Activated effector memory CD4-positive, alpha-beta T cell treated with anti-CD3 and anti-CD28 coated beads, Interleukin-2, amount 50 U/mL, for 16 hours (primary cell): Measurements from ENCODE around the gene BARHL1.
A peak's percentile ranks its signal among the peaks of the same experiment; 100 is the strongest.
"Not testable (repeated sequence)": the region's sequence is repeated elsewhere in the genome, so short reads cannot be mapped to it uniquely, and the experiment has no call there.

ENCODE experiments used
- DNase-seq: peaks from one replicate; pipeline ENCODE4 v3.0.0-alpha.2; 2020

The BARHL1 gene

DNA sequence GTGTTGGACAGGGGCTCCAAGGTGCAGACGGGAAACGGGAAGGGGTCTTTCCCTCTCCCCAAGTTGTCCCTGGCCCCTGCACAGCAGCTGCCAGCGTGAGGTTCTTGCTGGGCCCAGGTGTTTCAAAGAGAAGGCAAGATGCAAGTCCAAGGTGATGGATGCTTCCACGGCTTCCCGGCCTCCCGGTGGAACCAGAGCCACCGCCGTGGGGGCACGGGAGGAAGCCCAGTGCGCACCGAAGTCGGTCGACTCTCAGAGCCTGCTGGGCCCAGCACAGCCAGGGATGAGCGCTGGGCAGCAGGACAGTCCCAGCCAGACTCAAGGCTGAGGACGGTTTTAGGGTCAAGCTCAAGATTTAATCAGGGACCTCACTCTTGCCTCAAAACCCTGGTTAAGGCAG lies 25.2 kb upstream of the BARHL1 start:
- no peak for DNase-seq

DNA sequence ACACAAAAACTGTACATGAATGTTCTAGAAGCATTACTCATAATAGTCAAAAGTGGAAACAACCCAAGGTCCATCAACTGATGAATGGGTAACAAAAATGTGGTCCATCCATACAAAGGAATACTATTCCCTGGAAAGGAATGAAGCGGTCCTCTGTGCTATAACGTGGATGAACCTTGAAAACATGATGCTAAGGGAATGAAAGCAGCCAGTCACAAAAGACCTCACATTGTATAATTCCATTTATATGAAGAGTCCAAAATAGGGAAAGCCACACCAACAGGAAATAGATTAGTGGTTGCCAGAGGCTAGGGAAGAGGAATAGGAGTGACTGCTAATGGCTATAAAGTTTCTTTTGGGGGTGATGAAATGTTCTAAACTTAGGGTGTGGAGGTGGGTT lies 22.7 kb upstream of the BARHL1 start:
- DNase-seq = no peak

DNA sequence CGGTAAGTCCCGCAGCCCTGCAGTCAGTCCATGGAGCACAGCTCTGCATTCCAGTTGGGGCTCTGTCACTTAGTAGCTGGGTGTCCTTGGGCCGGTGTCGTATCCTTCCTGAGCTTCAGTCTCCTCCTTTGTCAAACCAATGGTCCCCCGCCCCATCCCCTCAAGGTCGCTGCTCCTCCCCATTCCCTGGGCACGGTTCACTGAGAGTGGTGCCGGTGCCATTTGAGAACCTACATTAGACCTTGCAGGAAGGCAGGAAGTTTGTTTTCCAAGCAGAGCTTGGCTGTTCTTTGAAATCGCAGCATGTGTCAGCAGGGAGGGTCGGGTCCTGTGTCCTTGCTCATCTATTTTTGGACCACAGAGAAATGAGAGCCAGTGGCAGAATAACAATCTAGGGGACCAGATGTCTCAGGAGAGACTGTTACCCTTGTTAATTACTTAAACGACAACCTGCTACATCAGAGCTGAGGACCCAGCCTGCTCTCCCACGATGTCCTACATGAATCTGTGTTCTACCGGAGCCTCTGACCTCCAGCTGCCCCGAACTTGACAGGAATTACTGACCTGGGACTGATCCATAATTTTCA lies 21.7 kb upstream of the BARHL1 start:
- DNase-seq = no peak

DNA sequence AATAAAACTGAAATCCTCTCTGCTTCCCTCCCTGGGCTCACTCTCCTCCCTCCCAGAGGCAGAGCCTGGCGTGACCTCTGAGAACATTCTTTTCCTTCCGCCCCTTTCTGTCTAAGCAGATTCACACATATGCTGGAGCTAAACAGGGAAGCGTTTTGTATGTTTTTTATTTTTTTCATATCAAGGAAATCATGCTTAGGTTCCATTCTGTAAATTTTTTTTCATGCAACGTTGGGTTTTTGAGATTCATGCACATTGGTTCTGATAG lies 20.2 kb upstream of the BARHL1 start:
- DNase-seq = no peak

DNA sequence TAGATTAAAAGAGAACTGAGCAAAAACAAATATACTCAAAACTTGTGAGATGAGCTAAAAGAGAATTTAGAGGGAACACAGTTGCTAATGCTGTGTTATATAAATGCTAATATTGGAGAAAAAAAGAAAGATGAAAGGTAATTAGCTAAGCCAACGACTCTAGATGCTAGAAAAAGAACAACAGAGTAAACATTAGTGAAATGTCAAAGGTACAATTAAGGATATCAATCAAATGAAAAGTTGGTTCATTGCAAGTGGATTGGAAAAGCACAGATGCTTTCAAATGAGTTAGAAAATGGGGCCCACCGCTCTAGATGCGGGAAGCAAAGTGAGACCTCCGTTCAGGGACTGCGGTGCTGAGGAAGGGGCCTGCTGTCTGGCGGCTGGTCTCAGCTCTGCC lies 17.9 kb upstream of the BARHL1 start:
- DNase-seq = no peak

DNA sequence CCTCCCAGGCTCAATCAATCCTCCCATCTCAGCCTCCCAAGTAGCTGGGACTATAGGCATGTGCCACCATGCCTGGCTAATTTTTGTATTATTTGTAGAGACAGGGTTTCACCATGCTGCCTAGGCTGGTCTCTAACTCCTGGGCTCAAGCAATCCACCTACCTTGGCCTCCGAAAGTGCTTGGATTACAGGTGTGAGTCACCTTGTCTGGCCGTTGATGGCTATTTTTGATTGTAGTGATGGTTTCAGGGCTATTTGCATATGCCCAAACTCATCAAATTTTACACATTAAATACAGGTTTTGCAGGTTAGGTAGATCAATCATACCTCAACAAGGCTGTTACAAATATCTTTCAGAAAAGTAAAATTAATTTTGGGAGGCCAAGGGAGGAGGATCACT lies 13.6 kb upstream of the BARHL1 start:
- not testable (repeated sequence) for DNase-seq

DNA sequence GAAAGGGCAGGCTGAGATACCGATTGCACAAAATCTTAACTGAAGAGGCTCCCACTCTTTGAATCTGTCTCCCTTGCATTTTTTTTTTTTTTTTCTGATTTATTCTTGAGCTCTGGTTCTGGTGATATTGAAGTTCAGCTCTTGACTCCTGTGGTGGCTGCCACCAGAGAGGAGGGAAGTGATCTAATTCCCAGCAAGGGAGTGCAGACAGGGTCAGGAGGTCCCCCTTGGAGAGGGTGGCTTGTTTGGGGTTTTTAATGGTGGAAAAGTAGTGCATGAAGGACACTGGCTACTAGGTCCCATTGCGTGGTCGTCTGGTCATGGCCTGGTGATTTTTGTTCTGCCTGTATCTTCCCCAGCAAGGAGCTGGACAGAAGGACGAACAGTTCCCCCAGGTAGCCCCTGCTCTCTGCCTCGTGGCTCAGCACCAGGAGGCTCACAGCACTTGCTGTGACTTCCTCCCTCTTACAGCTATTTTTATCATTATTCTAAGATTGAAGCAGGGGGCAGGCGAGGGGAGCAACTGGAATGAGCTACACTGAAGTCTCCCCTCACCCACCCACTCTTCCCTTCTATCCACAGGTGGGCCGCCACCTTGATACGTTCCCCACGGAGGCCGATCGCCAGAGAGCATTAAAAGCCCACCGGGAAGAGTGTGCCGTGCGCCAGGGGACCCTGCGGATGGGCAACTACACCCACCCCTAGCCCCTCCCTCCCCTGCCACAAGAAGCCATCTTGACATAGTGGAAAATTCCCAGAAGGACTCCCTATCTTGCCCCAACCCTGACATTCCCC lies 10.4 kb upstream of the BARHL1 start:
- no peak for DNase-seq

DNA sequence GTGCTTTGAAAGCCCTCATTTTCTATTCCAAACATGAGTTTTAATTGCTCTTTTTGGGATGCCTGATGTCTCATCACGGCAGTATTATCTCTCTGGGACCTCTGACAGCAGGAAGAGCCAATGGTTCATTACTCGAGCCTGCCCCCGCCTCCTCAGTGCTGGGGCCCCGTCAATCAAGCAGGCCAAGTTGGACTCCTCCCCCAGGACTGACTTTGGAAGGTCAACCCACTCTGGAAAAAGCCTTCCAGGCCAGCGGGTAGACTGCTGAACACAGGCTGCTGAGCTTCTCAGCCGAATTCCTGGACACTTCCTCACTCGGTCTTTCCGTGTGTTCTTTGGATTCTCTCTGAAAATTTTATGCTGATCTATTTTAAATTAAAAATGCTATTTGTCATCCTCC lies 9.5 kb upstream of the BARHL1 start:
- no peak for DNase-seq

DNA sequence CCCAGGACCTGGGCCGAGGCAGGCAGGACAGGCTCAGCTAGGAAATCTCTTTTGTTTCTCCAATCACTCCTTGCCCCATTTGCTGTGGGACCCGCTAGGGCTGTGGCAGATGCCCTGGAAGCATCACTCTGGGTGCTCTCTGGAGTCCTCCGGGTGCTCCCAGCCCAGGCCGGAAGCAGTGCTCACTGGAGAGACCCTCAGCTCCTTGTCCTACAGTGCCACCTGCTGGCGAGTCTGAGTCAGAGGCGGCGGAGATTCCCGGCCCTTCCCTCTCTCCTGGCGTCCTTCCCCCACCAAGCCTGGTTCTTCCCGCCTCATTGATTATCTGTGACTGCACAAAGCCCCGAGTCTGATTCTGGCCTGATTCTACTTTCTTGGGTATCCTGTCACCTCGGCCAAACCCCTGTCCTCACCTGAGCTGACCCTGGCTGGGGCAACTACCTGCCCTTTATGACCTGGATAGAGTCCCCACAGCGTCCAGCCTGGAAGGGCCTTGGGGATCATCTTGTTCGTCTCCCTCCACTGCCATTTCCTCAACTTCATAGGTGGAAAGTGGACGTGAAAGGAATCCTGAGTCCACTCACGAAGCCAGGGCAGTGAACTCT lies 7.3 kb upstream of the BARHL1 start:
- peak; percentile 74 for DNase-seq

DNA sequence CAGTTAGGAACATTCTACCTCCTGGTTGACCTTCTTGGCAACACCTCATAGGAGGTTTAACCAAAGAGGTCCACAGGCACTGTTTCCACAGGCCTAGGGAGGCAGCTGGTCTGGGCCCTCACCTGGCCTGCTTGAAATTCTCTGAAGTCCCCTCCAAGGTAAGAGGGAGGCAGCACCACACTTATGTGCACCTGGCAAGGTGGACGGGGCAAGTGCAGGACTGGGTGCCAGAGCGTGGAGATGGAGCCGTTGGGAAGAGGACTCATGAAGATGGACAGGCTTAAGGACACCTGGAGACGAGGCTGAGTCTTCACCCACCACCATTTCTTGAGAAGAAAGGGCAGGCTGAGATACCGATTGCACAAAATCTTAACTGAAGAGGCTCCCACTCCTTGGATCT lies 6.6 kb upstream of the BARHL1 start:
- DNase-seq = no peak

DNA sequence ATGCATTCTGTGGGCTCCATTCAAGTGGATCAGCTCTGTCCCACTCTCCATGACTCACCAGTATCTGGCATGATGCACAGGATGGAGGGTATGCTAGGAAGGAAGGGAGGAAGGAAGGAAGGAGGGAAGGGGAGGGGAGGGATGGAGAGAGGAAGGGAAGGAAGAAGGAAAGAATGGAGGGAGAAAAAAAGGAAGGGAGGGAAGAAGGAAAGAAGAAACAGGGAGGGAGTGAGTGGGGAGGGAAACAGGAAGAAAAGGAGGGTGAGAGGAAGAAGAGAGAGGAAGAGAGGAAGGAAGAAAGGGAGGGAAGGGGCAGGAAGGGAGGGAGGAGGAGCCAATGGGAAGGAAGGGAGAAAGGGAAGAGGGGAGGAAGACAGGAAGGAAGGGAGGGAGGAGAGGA lies 5.3 kb upstream of the BARHL1 start:
- no peak for DNase-seq

DNA sequence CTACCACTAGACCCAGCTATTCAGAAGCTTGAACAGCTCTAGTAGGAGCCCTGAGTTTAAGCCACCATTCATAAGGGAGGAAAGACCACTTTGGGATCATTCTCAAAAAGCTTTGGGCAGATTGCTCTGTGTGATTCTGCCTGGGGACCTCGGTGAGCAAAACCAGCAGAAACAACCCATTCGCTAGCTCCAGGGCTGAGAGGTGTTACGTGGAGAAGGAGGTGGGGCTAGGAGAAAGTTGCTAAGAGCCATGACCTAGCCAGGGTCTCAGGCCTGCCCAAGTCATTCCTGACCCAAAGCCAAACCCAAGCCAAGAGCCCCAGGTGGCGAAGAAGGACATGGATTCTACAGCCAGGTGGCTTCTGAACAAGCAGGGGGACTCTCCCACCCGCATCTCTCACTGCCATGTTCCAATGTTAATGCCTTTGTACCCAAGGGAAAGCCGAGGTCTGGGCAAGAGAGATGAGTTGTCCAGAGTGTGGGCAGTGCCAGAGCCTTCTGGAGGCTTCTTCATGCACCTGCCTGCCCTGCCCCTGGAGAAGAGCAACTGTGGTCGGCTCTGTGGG lies 4.0 kb upstream of the BARHL1 start:
- no peak for DNase-seq

DNA sequence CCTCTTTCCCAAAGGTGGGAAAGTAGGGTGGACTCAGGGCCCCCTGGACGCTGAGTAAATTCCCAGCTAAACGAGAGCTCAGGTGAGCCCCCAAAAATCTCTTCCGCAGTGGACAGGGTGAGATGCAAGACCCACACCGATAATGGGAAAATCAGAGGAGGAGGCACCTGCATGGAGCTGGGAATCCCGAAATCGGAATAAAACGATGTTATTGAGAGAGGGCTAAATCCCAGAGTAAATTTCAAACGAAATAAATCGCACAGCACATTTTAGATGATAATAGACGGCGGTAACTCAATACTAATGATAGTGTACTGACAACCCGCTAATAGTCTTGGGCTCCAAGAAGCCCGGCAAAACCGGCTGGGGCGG lies 3.0 kb upstream of the BARHL1 start:
- no peak for DNase-seq

DNA sequence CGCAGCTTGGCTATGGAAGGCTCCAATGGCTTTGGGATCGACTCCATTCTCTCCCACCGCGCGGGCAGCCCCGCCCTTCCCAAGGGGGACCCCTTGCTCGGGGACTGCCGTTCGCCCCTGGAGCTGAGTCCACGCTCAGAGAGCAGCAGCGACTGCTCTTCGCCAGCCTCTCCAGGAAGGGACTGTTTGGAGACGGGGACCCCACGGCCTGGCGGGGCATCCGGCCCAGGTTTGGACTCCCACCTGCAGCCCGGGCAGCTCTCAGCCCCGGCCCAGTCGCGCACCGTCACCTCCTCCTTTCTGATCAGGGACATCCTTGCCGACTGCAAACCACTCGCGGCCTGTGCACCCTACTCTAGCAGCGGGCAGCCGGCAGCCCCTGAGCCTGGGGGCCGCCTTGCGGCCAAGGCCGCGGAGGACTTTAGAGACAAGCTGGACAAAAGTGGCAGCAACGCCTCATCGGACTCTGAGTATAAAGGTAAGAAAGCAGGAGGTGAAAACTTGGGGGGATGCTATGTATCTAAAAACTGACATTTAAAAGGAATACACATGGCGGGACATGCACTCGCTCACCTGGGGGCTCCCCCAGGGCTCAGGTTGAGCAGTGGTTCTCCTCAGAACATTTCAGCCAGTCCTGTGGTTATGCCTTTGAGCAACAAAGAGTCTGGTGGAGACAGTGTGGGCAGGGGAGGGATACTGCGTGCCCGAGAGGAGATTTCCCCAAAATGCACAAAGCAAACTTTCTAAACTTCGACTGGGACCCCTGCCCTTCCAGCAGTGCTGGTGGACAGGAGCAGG lies 579 bp downstream of the BARHL1 start:
- no peak for DNase-seq

DNA sequence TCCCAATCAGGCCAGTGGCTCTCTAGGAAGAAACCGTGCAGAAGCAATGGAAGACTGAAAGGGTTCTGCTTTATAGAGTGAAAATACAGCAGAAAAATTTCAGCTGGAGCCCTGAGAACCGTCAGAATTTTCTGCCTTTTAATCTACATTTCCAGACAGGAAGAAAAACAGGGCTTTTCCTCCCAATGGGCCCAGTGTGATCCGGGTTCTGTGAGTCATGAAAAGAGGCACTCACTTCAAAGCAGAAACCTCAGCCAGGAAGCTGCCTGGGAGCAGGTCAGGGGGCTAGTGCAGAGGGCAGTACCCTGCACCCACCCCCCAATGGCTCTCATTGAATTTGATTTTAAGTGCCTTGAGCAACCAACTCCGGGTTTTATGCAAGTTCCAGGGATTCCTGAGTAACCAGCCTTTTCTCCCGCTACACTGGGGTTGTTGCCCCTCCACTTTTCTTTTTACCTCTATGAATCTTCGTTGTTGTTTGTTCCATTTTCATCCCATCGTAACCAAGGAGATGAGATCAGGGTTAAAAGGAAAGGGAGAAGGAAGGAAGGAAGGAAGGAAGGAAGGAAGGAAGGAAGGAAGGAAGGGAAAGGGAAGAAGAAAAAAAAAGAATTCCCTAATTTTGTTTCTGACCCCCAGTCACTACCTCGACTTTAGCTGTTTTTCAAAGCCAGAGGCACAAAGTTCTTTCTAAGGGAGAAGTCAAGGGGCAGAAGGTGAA lies 1.3 kb downstream of the BARHL1 start:
- DNase-seq = no peak

DNA sequence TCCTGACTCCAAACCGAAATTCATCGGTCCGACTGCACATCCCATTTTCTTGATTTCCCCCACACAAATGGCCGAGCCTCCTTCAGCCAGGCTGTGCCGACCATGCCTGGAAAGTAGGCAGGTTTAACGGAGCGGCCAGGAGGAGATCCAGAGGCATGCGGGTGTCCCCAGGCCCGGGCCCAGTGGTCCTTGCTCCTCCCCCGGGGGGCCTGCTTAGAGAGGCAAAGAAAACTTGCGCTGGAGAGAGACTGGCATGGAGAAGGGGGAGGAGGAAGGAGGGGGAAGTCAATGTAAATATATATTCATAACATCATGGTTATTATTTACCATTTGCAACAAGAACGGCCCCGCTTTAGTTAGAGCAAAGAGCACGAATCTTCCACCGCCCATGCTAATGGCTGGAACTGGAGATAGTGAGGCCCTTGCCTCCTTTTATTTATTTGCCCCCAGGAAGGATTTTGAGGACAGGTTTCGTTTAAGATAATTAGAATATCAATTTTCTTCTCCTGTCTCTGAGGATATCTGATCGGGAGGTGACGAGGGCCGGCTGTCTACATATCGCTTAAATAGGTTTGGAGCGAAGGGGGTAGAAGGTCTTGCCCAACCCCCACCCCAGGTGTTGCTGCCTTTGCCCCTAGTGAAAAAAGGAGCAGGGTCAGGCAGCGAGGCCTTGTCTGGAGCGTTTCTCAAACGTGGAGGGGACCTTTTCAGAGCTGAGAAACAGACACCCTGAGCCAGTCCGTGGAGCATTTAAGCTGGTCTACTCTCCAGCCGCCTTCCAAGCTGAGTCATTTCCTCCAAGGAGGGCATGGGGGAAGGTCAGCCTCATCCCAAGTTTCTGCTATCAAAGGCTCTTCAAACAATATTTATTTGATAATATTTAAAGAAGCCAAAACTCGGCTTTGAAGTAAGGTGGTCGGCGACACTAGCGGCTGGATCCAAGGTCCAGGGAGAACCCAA lies 2.5 kb downstream of the BARHL1 start:
- no peak for DNase-seq

DNA sequence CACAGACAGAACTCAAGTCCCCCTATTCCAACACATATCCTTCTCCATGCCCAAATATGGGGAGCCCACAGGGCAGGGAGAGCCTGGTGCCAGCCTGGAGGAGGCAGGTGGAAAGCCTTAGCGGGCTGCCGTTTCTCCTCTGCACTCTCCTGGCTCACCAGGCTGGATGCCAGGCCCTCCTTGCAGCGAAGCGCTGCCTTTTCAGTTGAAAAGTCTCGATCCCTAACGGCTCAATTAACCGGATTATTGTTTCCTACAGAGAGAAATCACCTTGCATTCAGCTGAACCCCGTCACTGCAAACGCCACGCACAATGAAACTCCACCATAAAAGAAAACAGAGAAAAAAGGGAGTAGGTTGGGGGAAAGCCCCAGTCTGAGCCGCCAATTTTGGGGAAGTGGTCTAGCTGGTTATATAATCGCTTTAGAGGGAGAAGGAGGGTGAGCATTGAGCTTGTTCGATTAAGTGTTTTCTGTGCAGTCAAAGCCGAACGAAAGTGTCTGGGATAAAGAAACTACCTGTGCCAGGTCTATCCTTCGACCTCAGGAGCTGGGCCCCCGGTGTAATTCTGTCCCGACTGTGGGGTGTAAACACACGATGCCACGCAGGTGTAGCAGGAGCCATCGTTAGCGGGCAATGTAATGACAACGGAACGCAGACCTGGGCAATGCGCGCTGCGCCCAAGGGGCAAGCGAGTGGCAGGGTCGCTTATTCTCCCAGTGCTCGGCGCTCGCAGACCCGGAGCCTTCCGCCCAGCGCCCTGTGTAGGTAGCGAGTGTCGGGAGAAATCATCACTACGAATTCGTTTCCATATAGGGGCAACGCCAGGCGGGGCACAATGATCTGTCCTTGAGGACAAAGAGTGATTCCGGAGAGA lies 3.8 kb downstream of the BARHL1 start:
- no peak for DNase-seq

DNA sequence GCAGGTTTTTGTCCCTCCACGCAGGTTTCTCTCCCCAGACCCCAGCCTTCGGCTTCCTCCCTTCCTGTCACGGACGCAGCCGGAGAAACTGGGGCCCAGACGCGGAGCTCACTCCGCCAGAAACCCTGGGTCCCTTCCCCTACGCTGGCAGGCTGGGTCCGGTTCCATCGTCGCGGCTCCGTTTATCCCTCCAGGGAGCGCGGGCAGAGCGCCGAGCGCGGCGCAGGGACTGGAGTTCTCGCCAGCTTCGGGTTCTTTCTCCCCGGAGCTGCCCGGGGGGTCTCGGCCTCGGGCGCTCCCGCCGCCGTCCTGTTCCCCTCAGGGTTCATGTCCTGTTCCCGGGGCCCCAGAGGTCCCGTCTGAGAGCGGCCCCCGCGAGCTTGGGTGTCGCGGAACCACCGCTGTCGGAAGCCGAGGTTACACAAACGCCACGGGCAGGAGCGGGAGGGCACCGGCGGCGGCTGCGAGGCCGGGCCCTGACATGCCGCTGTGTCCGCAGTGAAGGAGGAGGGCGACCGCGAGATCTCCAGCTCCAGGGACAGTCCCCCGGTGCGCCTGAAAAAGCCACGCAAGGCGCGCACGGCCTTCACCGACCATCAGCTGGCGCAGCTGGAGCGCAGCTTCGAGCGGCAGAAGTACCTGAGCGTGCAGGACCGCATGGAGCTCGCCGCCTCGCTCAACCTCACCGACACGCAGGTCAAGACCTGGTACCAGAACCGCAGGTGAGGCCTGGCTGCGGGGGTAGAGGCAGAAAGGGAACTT lies 4.6 kb downstream of the BARHL1 start:
- DNase-seq = no peak

DNA sequence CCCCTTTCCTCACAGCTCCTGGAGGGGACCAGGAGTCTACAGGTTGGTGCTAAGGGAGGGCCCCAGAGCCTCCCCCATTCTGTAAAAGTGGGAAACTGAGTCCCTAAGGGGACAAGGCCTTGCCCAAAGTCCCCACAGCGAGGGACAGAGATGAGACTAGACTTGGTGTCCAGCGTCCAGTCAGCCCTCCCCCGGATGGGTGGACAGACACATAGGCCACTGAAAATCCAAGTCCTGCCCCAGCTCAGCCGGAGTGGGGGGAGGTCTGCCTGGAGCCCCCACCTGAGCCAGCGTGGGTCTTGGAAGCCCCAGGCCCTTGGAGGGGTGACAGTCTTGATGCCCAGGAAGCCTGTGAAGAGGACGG lies 5.2 kb downstream of the BARHL1 start:
- DNase-seq = no peak

DNA sequence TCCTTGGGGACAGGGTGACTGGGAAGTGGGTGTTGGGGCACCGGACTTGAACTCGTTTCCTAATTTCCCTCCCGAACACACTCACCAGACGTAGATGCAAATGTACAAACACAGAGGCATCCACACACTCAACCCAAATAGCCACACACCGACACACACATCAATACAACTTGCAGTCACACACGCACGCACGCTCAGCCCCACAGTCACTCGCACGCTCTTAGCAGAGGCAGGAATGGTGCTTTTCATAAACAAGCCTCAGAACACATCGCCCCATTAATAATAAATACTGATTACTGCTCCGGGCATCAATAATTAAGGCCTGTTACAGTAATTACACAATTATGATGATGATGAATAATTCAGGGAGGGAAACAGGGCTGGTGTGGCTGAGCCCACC lies 5.7 kb downstream of the BARHL1 start:
- DNase-seq = no peak
